DMS153 treated with DMSO at 0.1 percent for 48 hours (cell line): ENCODE data around the gene RGS10.
"Not testable (repeated sequence)": the region's sequence is repeated elsewhere in the genome, so short reads cannot be mapped to it uniquely, and the experiment has no call there.

Experiments used
- DNase-seq: peaks from one replicate; lab custom pipeline; 2025; ENCODE audit not compliant: unreplicated experiment; lab: John Stamatoyannopoulos, UW

Gene RGS10

GRCh38 chr10:119539359-119539825 lies 3.1 kb downstream of the RGS10 start:
- DNase-seq = no peak

GRCh38 chr10:119538632-119539358 lies 3.7 kb downstream of the RGS10 start:
- DNase-seq = no peak

GRCh38 chr10:119537953-119538630 lies 4.4 kb downstream of the RGS10 start:
- DNase-seq = no peak

GRCh38 chr10:119536508-119537025 lies 6.0 kb downstream of the RGS10 start:
- no peak for DNase-seq

GRCh38 chr10:119535837-119536507 lies 6.5 kb downstream of the RGS10 start:
- DNase-seq = no peak

GRCh38 chr10:119535305-119535704 lies 7.2 kb downstream of the RGS10 start:
- DNase-seq = no peak

- no peak for DNase-seq
Measured at GRCh38 chr10:119533473-119533872, 9.0 kb downstream of the RGS10 start.

GRCh38 chr10:119532791-119533190 lies 9.7 kb downstream of the RGS10 start:
- not testable (repeated sequence) for DNase-seq

GRCh38 chr10:119532251-119532650 lies 10.3 kb downstream of the RGS10 start:
- DNase-seq = not testable (repeated sequence)

GRCh38 chr10:119531067-119531466 lies 11.5 kb downstream of the RGS10 start:
- no peak for DNase-seq

GRCh38 chr10:119528663-119529237 lies 13.8 kb downstream of the RGS10 start:
- DNase-seq = not testable (repeated sequence)

GRCh38 chr10:119526621-119527592 lies 15.6 kb downstream of the RGS10 start:
- no peak for DNase-seq

- DNase-seq = no peak
Measured at GRCh38 chr10:119526149-119526548, 16.4 kb downstream of the RGS10 start.

- no peak for DNase-seq
Measured at GRCh38 chr10:119525116-119525515, 17.4 kb downstream of the RGS10 start.

- no peak for DNase-seq
Measured at GRCh38 chr10:119524720-119525070, 17.8 kb downstream of the RGS10 start.

- no peak for DNase-seq
Measured at GRCh38 chr10:119523895-119524719, 18.4 kb downstream of the RGS10 start.

GRCh38 chr10:119522747-119523426 lies 19.6 kb downstream of the RGS10 start:
- DNase-seq = no peak

GRCh38 chr10:119521443-119522204 lies 20.9 kb downstream of the RGS10 start:
- DNase-seq = no peak
